Left lobe of liver (tissue), 2 donors: ENCODE data around the gene STK32C. TPM values are rescaled to one million over a fixed set of nuclear protein-coding genes. Genes with fewer than 3 reads are reported as not detected.

Experiments
- ATAC-seq: fragments of 200-7000 bp; cut with Tn5 transposase; one replicate; pipeline ENCODE4 v1.9.1; 2020; ENCODE audit warnings: mild to moderate bottlenecking, moderate library complexity
- DNase-seq: peaks from one replicate; pipeline ENCODE4 v3.0.0-alpha.2; 2020; ENCODE audit warnings: low spot score
- total RNA-seq: library from RNA; stranded (reverse); gene quantifications from one replicate; pipeline ENCODE4 v1.2.1, GENCODE V29; 2021
- donor health status: DM: no; HTN: no; CAD: no; lungs with moderate emphysema.
- donor health status: DM: no; HTN: yes; CAD: no.

Gene STK32C
- total RNA-seq, 1 donor from 2014 or later = 3.3 TPM

DNA sequence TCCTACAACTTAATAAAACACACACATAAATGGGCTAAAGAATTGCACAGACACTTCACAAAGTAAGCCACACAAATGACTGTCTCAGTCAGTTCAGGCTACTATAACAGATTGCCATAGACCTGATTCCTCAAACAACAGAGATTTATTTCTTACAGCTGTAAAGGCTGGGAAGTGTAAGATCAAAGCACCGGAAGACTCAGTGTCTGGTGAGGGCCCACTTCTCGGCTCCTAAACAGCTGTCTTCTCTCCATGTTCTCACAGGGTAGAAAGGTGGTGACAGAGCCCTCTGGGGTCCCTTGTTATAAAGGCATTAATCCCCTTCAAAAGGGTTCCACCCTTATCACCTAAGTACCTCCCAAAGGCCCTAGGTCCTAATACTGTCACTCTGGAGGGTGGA lies 18.3 kb downstream of the STK32C start:
- ATAC-seq (no peak), DNase-seq (no peak)

DNA sequence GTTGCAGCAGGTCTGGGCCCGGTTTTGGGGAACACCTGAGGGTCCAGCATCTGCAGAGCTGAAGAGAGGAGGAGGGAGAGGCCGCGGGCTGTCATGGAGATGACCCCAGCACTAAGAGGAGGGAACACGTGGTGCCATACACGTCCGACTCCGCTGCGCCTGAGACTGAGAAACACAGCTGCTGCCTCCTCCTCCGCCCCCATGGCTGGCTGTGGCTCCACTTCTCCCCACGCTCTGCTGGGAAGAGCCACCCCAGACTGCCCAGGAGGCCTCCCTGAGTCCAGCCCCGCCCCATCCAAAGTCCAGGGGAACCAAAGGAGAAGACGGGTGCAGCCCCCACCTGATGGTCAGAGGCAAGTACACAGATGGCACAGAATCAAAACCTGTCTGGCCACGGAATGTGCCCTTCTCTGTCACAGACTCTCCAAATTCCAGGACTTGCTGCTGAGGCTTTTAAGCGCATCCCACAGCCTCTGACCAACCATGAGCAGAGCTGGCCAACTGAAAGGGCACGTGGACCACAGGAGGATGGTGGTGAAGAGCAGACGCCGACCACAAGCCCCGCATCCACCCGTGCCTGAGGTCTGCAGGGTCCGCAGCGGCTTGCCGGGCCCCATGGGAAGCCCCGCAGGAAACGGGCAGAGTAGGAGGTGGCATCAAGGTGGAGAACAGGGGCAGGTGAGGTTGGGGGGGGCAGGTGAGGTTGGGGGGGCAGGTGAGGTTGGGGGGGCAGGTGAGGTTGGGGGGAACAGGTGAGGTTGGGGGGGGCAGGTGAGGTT lies 24.0 kb downstream of the STK32C start:
- no peak for ATAC-seq
- no peak for DNase-seq

DNA sequence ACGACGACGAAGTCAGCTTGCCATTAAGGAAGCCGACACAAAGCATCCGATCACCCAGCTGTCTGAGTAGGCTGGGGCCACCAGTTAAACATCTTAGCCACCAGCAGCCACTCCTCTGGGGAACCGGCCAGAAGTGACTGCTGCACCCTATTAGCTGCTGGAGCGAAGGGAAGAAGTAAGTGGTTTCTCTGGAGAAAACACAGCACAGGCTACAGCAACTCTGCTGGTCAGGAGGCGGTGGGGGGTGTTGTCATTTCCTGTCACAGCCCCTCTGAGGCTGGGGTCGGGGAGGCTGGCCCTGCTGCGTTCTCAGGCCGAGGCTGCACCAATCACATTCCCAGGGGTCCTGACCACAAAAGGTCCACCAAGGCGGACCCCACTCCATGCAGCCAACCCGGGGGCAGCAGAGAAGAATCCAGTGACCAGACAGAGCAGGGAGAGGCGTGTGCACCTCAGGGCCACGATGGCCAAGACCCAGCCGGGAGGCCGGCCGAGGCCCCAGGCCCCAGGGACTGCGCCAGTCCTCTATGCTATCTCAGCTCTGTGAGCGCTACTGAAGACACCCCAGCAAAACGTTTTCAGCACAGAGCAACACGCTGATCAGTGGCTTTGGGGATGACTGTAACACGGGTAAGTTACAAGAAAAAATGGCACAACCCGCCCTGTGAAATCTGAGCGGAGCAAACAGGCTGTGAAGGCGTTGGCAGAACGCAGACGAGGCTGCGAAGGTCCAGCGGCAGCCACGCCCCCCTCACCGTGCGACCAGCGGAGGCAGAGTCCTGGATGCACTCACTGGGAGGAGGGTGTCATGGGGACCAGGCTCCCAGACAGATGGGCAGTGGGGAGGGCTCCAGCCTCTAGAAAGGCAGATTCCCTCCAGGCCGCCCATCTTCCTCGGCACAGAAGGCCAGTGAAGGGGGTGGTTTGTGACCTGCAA lies 24.8 kb downstream of the STK32C start:
- no peak for ATAC-seq
- DNase-seq = no peak

DNA sequence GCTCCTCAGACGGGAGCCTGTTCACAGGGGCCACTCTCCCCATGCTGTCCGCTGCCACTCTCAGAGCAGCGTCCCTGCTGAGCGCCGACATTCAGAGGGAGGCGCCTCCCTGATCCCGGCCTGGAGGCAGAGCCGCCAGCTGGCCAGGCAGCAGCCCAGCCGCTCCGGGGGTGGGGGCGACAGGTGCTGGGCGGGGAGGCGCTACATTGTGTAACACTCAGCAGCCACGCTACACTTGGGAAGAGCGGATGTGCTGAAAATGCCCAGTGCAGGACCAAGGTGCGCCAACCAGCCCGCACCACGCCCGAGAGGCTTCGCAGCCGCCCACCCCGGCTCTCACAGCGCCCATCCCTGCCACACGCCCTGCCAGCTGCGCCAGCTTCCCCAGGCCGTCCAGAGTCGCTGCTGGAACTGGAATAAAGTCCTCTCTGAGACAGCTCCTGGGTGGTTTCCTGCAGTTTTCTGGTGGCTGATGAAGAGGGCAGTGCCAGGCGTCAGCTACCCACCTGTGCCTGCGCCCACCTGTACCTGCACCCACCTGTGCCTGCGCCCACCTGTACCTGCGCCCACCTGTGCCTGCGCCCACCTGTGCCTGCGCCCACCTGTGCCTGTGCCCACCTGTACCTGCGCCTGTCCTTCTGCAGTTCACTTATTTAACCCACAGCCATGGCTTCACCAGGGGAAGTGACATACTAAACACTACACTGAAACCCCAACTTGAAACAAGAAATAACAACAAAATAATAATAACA lies 25.7 kb downstream of the STK32C start:
- no peak for DNase-seq

DNA sequence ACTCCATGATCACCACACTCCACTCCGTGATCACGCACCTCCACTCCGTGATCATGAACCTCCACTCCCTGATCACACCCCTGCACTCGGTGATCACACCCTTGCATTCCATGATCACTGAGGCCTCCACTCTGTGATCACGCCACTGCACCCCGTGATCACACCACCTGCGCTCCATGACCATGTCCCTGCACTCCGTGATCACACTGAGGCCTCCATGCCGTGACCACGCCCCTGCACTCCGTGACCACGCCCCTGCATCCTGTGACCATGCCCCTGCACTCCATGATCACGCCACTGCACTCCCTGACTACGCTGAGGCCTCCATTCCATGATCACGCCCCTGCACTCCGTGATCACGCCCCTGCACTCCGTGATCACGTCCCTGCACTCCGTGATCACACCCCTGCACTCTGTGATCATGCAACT lies 27.1 kb downstream of the STK32C start:
- DNase-seq (no peak), ATAC-seq (no peak)

More for the DNA sequence above, 25.7 kb downstream of the STK32C start:
- no peak for ATAC-seq

DNA sequence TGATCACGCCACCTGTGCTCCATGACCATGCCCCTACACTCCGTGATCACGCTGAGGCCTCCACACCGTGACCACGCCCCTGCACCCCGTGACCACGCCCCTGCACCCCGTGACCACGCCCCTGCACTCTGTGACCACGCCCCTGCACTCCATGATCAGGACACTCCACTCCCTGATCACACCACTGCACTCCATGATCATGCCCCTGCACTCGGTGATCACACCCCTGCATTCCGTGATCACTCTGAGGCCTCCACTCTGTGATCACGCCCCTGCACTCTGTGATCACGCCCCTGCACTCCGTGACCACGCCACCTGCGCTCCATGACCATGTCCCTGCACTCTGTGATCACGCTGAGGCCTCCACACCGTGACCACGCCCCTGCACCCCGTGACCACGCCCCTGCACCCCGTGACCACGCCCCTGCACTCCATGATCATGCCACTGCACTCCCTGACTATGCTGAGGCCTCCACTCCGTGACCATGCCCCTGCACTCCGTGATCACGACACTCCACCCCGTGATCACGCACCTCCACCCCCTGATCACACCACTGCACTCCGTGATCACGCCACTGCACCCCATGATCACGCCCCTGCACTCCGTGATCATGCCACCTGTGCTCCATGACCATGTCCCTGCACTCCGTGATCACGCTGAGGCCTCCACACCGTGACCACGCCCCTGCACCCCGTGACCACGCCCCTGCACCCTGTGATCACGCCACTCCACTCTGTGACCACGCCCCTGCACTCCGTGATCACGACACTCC lies 27.7 kb downstream of the STK32C start:
- no peak for DNase-seq

DNA sequence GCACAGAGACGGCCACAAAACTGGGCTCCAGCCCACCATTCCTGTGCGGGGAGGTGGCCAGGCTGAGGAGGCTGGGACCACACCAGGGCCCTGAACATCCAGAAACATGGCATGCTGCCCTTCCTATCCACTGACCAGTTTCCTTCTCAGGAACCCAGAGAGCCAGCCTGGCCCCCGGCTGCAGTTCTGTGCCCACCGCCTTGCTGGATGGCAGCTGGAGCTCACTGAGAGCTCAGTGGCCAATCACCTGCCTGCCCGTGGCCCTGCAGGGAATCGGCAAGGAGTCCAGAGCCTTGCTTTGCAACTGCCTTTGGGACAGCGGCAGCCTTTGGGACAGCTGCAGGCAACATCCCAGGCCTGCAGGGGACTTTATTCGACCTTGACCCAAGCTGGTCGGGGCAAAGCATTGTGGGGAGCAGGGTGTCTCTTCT lies 30.4 kb downstream of the STK32C start:
- ATAC-seq = no peak
- DNase-seq = no peak

More for the DNA sequence above, 27.7 kb downstream of the STK32C start:
- no peak for ATAC-seq

DNA sequence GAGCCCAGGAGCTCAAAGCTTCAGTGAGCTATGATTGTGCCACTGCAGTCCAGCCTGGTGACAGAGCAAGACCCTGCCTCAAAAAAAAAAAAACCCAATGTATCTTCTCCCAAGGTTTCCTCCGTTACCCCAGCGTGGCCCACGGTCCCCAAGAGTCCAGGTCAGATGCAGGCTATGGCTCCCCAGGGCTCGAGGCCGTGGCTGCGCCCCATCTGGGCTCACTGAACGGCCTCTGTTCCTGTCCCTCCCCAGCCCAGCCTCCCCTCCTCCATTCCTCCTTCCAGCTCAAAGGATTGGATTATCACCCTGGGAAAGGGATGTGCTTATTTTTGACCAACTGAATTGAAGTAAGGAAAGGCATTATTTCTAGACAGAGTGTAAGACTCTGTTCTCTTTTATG lies 31.0 kb downstream of the STK32C start:
- DNase-seq (no peak), ATAC-seq (no peak)

DNA sequence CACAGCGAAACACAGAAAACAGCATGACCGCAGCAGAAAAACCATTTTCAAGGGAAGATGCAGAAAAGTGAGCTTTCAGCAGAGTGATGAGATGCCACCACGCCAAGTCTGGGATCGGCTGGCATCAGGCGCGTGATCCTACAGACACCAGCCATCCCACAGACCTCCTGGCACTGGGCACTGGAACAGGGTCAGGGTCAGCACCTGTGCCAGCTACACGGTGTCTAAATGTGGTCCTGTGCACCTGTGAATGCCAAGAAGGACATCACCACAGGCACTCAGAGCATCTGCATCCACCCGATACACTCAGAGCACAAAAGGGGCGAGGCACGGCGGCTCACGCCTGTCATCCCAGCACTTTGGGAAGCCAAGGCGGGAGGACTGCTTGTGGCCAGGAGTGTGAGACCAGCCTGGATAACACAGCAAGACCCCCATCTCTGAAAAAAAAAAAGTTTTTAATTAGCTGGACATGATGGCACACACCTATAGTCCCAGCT lies 31.5 kb downstream of the STK32C start:
- no peak for ATAC-seq
- DNase-seq = no peak

DNA sequence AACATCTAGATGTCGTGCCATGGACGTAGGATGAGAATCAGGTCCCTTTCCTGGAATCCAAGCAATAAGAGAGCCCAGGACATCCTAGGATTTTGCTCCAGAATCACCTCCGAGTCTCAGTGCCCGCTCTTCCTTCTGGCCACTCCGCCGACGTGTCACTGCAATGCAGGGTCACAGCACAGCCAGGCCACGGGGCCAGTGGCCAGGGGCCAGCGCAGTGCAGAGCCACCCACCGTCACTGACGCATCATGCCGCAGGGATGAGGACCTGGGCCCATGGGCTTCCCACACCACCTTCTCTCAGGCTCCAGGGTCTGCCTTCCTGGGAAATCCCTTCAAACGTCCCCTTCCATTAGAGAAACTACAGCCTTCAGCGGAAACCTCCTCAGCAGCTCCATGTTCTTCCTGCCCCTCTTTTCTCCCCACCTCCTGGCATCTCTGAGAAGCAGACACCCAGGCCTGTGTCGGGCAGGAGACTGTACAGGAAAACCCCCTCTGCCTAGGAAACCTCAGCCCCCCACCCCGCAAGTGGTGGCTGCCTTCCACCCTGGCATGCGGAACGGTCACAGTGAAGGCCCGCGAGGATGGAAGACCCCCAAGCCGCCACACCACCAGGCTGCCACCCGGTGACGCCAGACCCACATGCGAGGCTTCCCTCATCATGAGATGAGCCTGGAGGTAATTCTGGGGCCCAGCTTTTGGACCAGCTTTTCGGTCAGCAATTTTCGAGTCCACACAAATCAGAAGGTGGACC lies 32.1 kb downstream of the STK32C start:
- no peak for ATAC-seq
- no peak for DNase-seq

DNA sequence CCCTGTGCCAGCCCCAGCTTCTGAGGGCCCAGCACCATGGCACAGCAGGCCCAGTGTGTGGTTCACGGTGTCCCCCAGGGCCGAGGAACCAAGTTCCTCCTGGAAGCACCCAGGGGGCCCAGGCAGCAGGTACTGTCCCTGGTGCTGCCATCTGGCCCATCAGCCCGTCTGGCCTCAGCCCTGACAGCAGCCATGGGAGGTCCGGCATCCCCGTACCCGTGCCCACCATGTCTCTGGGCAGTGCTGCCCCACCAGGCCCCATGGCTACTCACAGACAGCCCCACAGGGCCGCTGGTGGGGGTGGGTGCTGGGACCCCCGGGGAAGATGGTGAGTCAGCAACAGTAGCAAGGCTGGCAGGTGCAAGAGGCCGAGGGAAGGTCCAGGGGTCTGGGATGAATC lies 32.8 kb downstream of the STK32C start:
- no peak for DNase-seq
- ATAC-seq = no peak

DNA sequence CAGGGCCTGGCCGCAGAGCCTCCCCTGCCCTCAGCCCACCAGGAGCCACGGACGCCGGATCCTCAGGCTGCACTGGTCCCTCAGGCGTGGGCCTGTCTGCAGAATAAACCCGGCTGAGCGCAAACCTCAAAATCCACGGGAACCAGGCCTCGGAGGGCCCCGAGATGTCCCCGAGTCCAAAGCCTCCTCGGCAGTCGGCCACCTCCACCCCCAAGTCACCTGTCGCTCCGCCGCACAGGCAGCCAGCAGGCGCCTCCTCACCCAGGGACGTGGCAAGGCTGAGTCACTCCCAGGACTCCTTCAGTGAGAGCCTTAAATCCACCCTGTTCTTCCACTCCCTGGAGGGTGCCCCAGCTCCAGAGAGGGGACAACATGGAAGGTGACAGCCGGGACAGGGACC lies 33.2 kb downstream of the STK32C start:
- no peak for ATAC-seq
- DNase-seq = no peak

DNA sequence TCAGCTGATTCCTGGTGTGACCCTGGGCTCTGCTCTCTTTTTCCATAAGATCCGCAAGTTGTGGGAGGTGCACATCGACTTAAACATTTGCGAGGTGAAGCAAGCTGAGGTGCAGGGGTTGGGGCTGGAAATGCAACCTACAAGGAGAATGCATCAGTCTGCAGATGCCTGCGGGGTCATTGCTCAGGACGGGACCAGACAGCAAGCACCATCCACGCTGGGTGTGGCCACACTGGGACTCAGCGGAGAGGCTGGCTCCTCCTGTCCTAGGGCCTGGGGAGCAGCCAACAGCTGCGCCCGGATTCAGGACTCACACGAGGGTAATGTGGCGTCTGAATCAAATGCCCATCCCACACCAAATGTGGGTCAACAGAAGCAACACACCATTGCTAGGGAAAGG lies 33.8 kb downstream of the STK32C start:
- DNase-seq = no peak
- ATAC-seq = no peak

DNA sequence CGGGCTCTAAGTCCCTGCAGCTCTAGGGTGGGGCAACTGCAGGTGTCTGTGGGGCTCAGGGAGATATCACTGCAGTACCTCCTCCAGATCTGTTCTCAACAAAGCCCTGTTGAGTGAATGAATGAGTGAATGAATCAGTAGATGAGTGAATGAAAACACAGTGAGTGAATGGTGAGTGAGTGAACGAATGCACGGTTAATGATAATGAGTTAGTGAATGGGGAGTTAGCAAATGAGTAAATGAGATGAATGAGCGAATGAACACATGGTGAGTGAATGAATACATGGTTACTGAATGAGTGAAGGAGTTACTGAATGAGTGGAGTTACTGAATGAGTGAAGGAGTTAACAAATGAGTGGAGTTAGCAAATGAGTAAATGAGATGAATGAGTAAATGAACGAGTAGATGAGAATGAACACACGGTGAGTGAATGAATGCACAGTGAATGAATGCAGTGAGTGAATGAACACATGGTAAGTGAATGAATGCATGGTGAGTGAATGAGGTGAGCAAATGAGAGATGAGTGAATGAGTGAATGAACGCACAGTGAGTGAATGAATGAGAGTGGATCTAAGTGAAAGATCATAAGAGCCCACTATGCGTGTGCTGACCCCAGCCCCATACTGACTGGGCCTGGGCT lies 34.3 kb downstream of the STK32C start:
- ATAC-seq (no peak), DNase-seq (no peak)

DNA sequence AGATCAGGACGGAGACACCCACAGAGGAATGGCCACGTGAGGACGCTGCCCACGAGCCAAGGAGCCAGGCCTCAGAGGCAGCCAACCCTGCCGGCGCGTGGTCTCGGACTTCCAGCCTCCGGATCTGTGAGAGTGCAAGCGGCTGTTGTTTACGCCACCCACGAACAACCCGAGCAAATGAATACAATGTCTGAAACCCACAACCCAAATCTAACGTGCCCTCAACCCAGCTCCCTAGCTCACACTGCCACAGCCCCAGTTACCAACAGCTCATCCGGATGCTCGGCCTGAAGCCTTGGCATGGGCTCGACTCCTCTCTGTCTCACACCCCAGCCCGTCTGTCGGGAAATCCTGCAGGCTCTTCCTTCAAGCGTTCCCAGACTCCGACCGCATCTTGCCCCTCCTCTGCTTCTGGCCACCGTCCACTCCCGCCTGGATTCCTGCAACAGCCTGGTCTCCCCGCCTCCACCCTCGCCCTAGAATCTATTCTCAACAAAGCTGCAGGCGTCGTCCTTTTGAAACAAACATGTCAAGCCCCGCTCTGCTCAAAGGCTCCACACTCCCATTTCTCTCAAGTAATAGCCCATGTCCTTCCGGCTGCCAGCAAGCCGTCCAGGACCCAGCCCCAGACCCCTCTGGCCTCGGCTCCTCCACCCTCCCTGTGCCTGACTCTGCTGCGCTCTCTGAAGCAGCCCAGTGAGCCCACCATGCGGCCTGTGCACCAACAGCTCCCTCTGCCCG lies 35.3 kb downstream of the STK32C start:
- DNase-seq = no peak
- ATAC-seq = no peak

DNA sequence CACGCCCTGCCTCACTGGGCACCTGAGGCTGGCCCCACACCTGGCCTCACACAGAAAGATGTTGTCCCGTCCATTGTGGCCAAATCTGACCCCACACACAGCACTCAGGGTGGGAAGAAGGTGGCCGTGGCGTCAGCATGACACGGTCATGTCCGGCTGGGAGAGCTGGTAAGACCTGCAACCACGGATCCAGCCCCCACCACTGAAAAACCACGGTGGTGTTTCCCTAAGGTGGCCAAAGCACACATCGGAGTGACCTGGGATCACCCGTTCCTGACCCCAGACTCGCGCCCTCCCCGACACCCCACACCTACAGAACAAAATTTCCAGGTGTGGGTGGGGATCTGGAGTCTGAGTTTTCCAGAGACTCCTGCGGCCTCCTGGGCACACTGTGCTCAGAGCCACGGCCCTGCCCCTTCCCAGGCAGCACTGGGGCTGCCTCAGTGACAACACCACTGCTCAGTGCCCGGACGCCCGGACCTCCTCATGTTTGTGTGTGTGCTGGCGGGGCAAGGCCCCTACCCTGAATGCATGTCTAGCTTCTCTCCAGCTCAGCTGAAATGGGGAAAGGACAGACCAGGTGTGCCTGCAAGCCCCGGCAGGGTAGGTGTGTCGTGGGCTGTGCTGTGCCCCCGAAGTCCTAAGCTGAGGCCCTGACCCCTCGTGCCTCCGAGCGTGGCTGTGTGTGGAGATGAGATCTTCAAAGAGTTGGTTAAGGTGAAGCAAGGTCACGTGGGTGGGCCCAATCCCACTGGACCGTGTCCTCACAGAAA lies 36.1 kb downstream of the STK32C start:
- DNase-seq = no peak
- no peak for ATAC-seq

DNA sequence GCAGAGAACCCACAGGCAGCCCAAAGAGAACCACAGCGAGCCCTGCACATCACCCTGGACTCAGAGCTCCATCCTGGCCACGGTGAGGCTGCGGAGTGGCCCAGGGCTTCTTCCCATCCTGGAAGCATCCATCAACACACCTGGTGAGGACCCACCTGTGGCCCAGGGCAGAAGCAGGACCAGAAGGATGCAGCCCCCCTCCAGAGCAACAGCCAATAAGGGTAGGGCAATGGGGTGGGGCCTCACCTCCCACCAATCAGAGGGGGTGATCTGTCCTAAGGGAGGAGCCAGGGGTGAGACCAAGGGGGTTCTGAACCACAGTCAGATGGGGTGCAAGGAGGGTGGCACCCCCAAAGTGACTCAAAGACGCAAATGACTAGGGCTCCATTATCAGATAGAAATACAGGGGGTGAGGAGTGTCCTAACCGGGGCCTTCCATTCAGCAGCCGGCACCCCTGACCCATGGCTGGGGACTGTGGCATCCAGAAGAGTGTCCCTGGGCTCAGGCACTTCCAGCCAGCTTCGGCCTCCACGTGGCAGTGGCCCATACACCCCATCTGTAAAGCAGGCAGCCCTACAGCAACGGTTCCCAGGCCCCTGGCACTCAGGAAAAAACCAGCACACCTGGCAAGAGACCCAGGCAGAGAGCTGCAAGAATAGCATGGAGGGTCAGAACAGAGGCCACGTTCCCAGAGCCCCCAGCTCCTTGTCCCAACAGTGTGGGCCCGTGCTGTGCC lies 36.9 kb downstream of the STK32C start:
- DNase-seq = no peak
- ATAC-seq = no peak
